KMS-11 (cell line): Measurements from ENCODE around the gene SPACA6.

Experiments
- H2AFZ ChIP-seq: fragments of 200-600 bp; sonication (generic); 2 replicates; pipeline ENCODE4 v1.6.1; 2016; ENCODE audit warnings: antibody characterized with exemption, mixed run types, low read depth
- H3K27ac ChIP-seq: fragments of 200-600 bp; sonication (generic); 2 replicates; pipeline ENCODE4 v1.6.1; 2016; ENCODE audit warnings: mild to moderate bottlenecking, mixed run types
- H3K27me3 ChIP-seq: fragments of 200-600 bp; sonication (generic); 2 replicates; pipeline ENCODE4 v1.6.1; 2017; ENCODE audit warnings: mild to moderate bottlenecking, low read depth, mixed run types, moderate library complexity; ENCODE audit not compliant: insufficient read depth
- H3K36me3 ChIP-seq: fragments of 200-600 bp; sonication (generic); 2 replicates; pipeline ENCODE4 v1.6.1; 2017; ENCODE audit warnings: mild to moderate bottlenecking, mixed run types; ENCODE audit not compliant: insufficient read depth
- H3K4me1 ChIP-seq: fragments of 200-600 bp; sonication (generic); 2 replicates; pipeline ENCODE4 v1.6.1; 2016; ENCODE audit warnings: mild to moderate bottlenecking, low read depth, mixed run types; ENCODE audit not compliant: poor library complexity, severe bottlenecking
- H3K4me2 ChIP-seq: fragments of 200-600 bp; sonication (generic); 2 replicates; pipeline ENCODE4 v1.7.0; 2016; ENCODE audit warnings: mild to moderate bottlenecking, mixed run types
- H3K4me3 ChIP-seq: fragments of 200-600 bp; sonication (generic); IDR thresholded peaks from 2 replicates; pipeline ENCODE4 v1.6.1; 2017; ENCODE audit warnings: low read depth, low read length, mixed read lengths; ENCODE audit not compliant: insufficient read depth
- H3K79me2 ChIP-seq: fragments of 200-600 bp; sonication (generic); 2 replicates; pipeline ENCODE4 v1.6.1; 2016; ENCODE audit warnings: low read depth, mixed run types; ENCODE audit not compliant: insufficient read depth
- H3K9ac ChIP-seq: fragments of 200-600 bp; sonication (generic); 2 replicates; pipeline ENCODE4 v1.6.1; 2016; ENCODE audit warnings: mild to moderate bottlenecking, mixed run types
- H4K20me1 ChIP-seq: fragments of 200-600 bp; sonication (generic); 2 replicates; pipeline ENCODE4 v1.6.1; 2016; ENCODE audit warnings: mild to moderate bottlenecking, mixed run types; ENCODE audit not compliant: insufficient read depth
- CTCF ChIP-seq: fragments of 200-600 bp; sonication (generic); conservative IDR thresholded peaks from 2 replicates; pipeline ENCODE4 v1.6.1; 2017; ENCODE audit warnings: low read depth, mild to moderate bottlenecking, antibody characterized with exemption, low read length, moderate library complexity, mixed read lengths

Gene SPACA6

GRCh38 chr19:51699170-51699569, 6.0 kb downstream of the SPACA6 start:
- H3K36me3 ChIP-seq, result no peaks in the 10 kb centered on the region
- H3K27ac ChIP-seq, result no peak overlapping the region
- H3K4me1 ChIP-seq, result no peaks in the 10 kb centered on the region
- no peak overlapping the region for H2AFZ ChIP-seq
- no peak for TF ChIP-seq CTCF
- H3K79me2 ChIP-seq, result no peaks in the 10 kb centered on the region
- H3K4me3 ChIP-seq, result no peak overlapping the region
- no peak overlapping the region for H3K9ac ChIP-seq
- no peaks in the 10 kb centered on the region for H3K27me3 ChIP-seq
- H3K4me2 ChIP-seq, result no peak overlapping the region
- H4K20me1 ChIP-seq, result no peaks in the 10 kb centered on the region

- no peak overlapping the region for H3K4me3 ChIP-seq
Observed at GRCh38 chr19:51701468-51702100, 8.5 kb downstream of the SPACA6 start.

GRCh38 chr19:51702103-51702824, 9.1 kb downstream of the SPACA6 start:
- H3K9ac ChIP-seq, result no peak overlapping the region
- H3K27me3 ChIP-seq, result no peaks in the 10 kb centered on the region
- no peaks in the 10 kb centered on the region for H3K36me3 ChIP-seq
- H3K4me3 ChIP-seq, result no peak overlapping the region
- no peaks in the 10 kb centered on the region for H3K79me2 ChIP-seq
- H3K27ac ChIP-seq, result no peak overlapping the region
- no peaks in the 10 kb centered on the region for H4K20me1 ChIP-seq
- no peaks in the 10 kb centered on the region for H3K4me1 ChIP-seq
- no peak for TF ChIP-seq CTCF
- no peak overlapping the region for H3K4me2 ChIP-seq
- no peak overlapping the region for H2AFZ ChIP-seq

More at GRCh38 chr19:51701468-51702100, 8.5 kb downstream of the SPACA6 start:
- Histone ChIP-seq H3K79me2 (no peaks in the 10 kb centered on the region), H3K36me3 (no peaks in the 10 kb centered on the region), H3K4me1 (no peaks in the 10 kb centered on the region), H3K9ac (no peak overlapping the region), H2AFZ (no peak overlapping the region), H3K27me3 (no peaks in the 10 kb centered on the region), H4K20me1 (no peaks in the 10 kb centered on the region), H3K4me2 (no peak overlapping the region), H3K27ac (no peak overlapping the region)
- no peak for TF ChIP-seq CTCF

- Histone ChIP-seq H3K9ac (no peak overlapping the region), H3K4me3 (no peak overlapping the region), H3K4me1 (no peaks in the 10 kb centered on the region), H4K20me1 (no peaks in the 10 kb centered on the region), H3K79me2 (no peaks in the 10 kb centered on the region), H3K27me3 (no peaks in the 10 kb centered on the region), H3K4me2 (no peak overlapping the region), H3K36me3 (no peaks in the 10 kb centered on the region), H2AFZ (no peak overlapping the region), H3K27ac (no peak overlapping the region)
- TF ChIP-seq CTCF, result no peak
Observed at GRCh38 chr19:51702825-51703574, 9.9 kb downstream of the SPACA6 start.
